Activated CD4-positive, alpha-beta T cell treated with anti-CD3 and anti-CD28 coated beads for 24 hours (primary cell): Measurements from ENCODE around the gene RNF4.
"Not testable (repeated sequence)": the region's sequence is repeated elsewhere in the genome, so short reads cannot be mapped to it uniquely, and the experiment has no call there.

ENCODE experiments used
- DNase-seq, 2 donors: peaks; one replicate each; pipeline ENCODE4 v3.0.0-alpha.2; 2020; ENCODE audit warnings: low read depth in 2 of 2

RNF4 gene

GRCh38 chr4:2457481-2458295, 11.2 kb upstream of the RNF4 start:
- DNase-seq = no peak

GRCh38 chr4:2458546-2459491, 10.1 kb upstream of the RNF4 start:
- DNase-seq = no peak

- no peak for DNase-seq
These were observed 9.1 kb upstream of the RNF4 start for GRCh38 chr4:2459589-2460349.

GRCh38 chr4:2461246-2461960, 7.5 kb upstream of the RNF4 start:
- DNase-seq = no peak

GRCh38 chr4:2462218-2462991, 6.5 kb upstream of the RNF4 start:
- peak; percentile 36 to 50 for DNase-seq

- no peak for DNase-seq
These were observed 5.7 kb upstream of the RNF4 start for GRCh38 chr4:2462992-2463762.

GRCh38 chr4:2465032-2465431, 3.9 kb upstream of the RNF4 start:
- DNase-seq = no peak

- DNase-seq = not testable (repeated sequence)
These were observed 3.4 kb upstream of the RNF4 start for GRCh38 chr4:2465544-2465943.

- DNase-seq = peak; percentile 49 to 70
These were observed 482 bp downstream of the RNF4 start for GRCh38 chr4:2469192-2469984.

- DNase-seq = no peak
These were observed 1.9 kb downstream of the RNF4 start for GRCh38 chr4:2470791-2471190.

GRCh38 chr4:2472187-2472586, 3.3 kb downstream of the RNF4 start:
- DNase-seq = no peak

GRCh38 chr4:2478229-2478628, 9.3 kb downstream of the RNF4 start:
- DNase-seq = no peak

- no peak for DNase-seq
These were observed 11.7 kb downstream of the RNF4 start for GRCh38 chr4:2480649-2481048.

- DNase-seq = no peak
These were observed 13.3 kb downstream of the RNF4 start for GRCh38 chr4:2482192-2482591.

- no peak for DNase-seq
These were observed 13.8 kb downstream of the RNF4 start for GRCh38 chr4:2482693-2483092.

GRCh38 chr4:2483237-2483636, 14.3 kb downstream of the RNF4 start:
- DNase-seq = no peak

- DNase-seq = no peak
These were observed 15.3 kb downstream of the RNF4 start for GRCh38 chr4:2484185-2484584.

- DNase-seq = peak in 1 of 2 donors; percentile 29
These were observed 16.1 kb downstream of the RNF4 start for GRCh38 chr4:2484993-2485392.

- no peak for DNase-seq
These were observed 17.1 kb downstream of the RNF4 start for GRCh38 chr4:2485956-2486355.
